ENCODE results near the gene RGS16. TPM values are rescaled to one million over a fixed set of nuclear protein-coding genes. Genes with fewer than 3 reads are reported as not detected.

Gene RGS16
- total RNA-seq, 2 donors from 2014 or later: 1.5 to 1.9 TPM

DNA sequence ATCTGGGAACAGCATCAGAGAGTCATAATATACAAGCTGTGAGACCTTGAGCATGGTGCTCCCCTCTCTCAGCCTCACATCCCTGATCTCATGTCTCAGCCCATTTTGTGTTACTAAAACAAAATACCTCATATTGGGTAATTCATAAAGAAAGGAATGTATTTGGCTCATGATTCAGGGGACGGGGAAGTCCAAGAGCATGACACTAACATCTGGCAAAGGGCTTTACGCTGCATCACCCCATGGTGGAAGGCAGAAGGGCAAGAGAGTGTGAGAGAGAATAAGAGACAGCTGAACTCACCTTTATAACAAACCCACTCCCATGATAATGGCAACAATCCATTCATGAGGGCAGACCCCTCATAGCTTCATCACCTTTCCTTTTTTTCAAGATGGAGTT, 51.7 kb downstream of the RGS16 start:
- Histone ChIP-seq H3K27me3 (replicated peaks; ENCODE audit: insufficient read depth) (no peaks in the 10 kb centered on the region), H3K27ac (no peak overlapping the region), H3K4me3 (no peak overlapping the region), H3K4me1 (replicated peaks) (no peaks in the 10 kb centered on the region), H3K9me3 (no peaks in the 10 kb centered on the region), H3K36me3 (no peaks in the 10 kb centered on the region)
- intact Hi-C loops (cut with DNase I): no loop called here
- no peak for DNase-seq (ENCODE audit: low spot score)
- WGBS: 95% methylated on average over 2 of the region's 2 CpGs
- TF ChIP-seq POLR2AphosphoS5 (IDR thresholded peaks at IDR 0.05) (no peak), POLR2A (IDR thresholded peaks at IDR 0.05) (no peak)
- TF ChIP-seq, protein P1, sequence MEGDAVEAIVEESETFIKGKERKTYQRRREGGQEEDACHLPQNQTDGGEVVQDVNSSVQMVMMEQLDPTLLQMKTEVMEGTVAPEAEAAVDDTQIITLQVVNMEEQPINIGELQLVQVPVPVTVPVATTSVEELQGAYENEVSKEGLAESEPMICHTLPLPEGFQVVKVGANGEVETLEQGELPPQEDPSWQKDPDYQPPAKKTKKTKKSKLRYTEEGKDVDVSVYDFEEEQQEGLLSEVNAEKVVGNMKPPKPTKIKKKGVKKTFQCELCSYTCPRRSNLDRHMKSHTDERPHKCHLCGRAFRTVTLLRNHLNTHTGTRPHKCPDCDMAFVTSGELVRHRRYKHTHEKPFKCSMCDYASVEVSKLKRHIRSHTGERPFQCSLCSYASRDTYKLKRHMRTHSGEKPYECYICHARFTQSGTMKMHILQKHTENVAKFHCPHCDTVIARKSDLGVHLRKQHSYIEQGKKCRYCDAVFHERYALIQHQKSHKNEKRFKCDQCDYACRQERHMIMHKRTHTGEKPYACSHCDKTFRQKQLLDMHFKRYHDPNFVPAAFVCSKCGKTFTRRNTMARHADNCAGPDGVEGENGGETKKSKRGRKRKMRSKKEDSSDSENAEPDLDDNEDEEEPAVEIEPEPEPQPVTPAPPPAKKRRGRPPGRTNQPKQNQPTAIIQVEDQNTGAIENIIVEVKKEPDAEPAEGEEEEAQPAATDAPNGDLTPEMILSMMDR (IDR thresholded peaks at IDR 0.05): no peak

- Histone ChIP-seq H3K36me3 (no peaks in the 10 kb centered on the region), H3K4me1 (replicated peaks) (no peaks in the 10 kb centered on the region), H3K27ac (no peak overlapping the region), H3K9me3 (no peaks in the 10 kb centered on the region), H3K4me3 (no peak overlapping the region), H3K27me3 (replicated peaks; ENCODE audit: insufficient read depth) (no peaks in the 10 kb centered on the region)
- 39% methylated on average over 1 of the region's 1 CpG for WGBS
- TF ChIP-seq POLR2AphosphoS5 (IDR thresholded peaks at IDR 0.05) (no peak), POLR2A (IDR thresholded peaks at IDR 0.05) (no peak)
- TF ChIP-seq, protein P1 (IDR thresholded peaks at IDR 0.05): no peak
- intact Hi-C loops (cut with DNase I): no loop called here
- DNase-seq (ENCODE audit: low spot score): no peak
Observed at GRCh38 chr1:182549811-182550210, 54.4 kb downstream of the RGS16 start.

GRCh38 chr1:182549346-182549745, 54.8 kb downstream of the RGS16 start:
- H3K36me3 ChIP-seq: no peaks in the 10 kb centered on the region
- no peaks in the 10 kb centered on the region for H3K9me3 ChIP-seq
- no peak overlapping the region for H3K4me3 ChIP-seq
- no peaks in the 10 kb centered on the region for H3K27me3 ChIP-seq (replicated peaks; ENCODE audit: insufficient read depth)
- H3K4me1 ChIP-seq (replicated peaks): no peaks in the 10 kb centered on the region
- no peak for TF ChIP-seq POLR2AphosphoS5 (IDR thresholded peaks at IDR 0.05)
- TF ChIP-seq POLR2A (IDR thresholded peaks at IDR 0.05): no peak
- TF ChIP-seq, protein P1 (IDR thresholded peaks at IDR 0.05): no peak
- no peak overlapping the region for H3K27ac ChIP-seq
- no peak for DNase-seq (ENCODE audit: low spot score)
- intact Hi-C loops (cut with DNase I): no loop called here

Small RNA genes lying within 50 kb of the gene (small RNA-seq; reads per million reads assigned to genes)
- 0 reads per million in 2 donors for gene RF00017

Other genes with a start within 250 kb of the RGS16 start
- 1,000 to 10,000 TPM in 1 of 2 donors, 100 to 1,000 TPM in 1; 538 to 1,389 TPM for gene GLUL, start 212.6 kb downstream of the RGS16 start, total RNA-seq
- gene TEDDM1, start 203.7 kb downstream of the RGS16 start, total RNA-seq: not detected
- gene RGSL1, start 154.2 kb downstream of the RGS16 start, total RNA-seq: 1 to 10 TPM in 1 of 2 donors, not detected in 1; 1.2 TPM
- 10 to 100 TPM in 1 of 2 donors, 1 to 10 TPM in 1; 7.6 to 10.7 TPM for gene RNASEL, start 15.1 kb downstream of the RGS16 start, total RNA-seq
- gene RGS8, start 80.2 kb upstream of the RGS16 start, total RNA-seq: 1 to 10 TPM in 1 of 2 donors, not detected in 1; 1.5 TPM
- gene NPL, start 185.4 kb upstream of the RGS16 start, total RNA-seq: 1 to 10 TPM; 2.2 to 6.8 TPM
- 100 to 1,000 TPM in 1 of 2 donors, 10 to 100 TPM in 1; 97.4 to 103 TPM for gene DHX9, start 235.0 kb upstream of the RGS16 start, total RNA-seq

Data from prostate gland (tissue), 2 donors.